CD4-positive, alpha-beta T cell (primary cell): ENCODE measurements around the gene PGBD5. TPM values are rescaled to one million over a fixed set of nuclear protein-coding genes. Genes with fewer than 3 reads are reported as not detected.

Source experiments
- ATAC-seq: fragments of 200-7000 bp; cut with Tn5 transposase; one replicate; pipeline ENCODE4 v1.10.0; 2022; ENCODE audit warnings: mild to moderate bottlenecking; ENCODE audit not compliant: poor library complexity
- CTCF ChIA-PET: fragments of 350-600 bp; sonication (Branson Sonifier 250); formaldehyde crosslinking; loops from one replicate; lab custom pipeline; 2021; ENCODE audit warnings: antibody characterized with exemption, inconsistent platforms; lab: Charles Lee
- POLR2A ChIA-PET: fragments of 350-600 bp; sonication (Branson Sonifier 250); formaldehyde crosslinking; loops from one replicate; lab custom pipeline; 2021; ENCODE audit warnings: antibody characterized with exemption, inconsistent platforms; lab: Charles Lee
- DNase-seq, 14 experiments: peaks; one replicate each; pipeline ENCODE4 v3.0.0-alpha.2; 2013 to 2020; ENCODE audit warnings: mixed read lengths in 2 of 14
- H3K27ac ChIP-seq, 2 donors: one replicate each; pipeline versions ENCODE4 v1.5.1 to v1.7.0; 2013; ENCODE audit warnings: low read length in 2 of 2, low read depth in 1 of 2, mild to moderate bottlenecking in 1 of 2
- H3K27me3 ChIP-seq, 2 experiments: 1 replicate in 1 of 2; 2 replicates in 1 of 2; pipeline versions ENCODE4 v1.6.1 to v1.7.0; 2013; ENCODE audit warnings: low read length in 2 of 2, control low read depth in 1 of 2, mild to moderate bottlenecking in 1 of 2, moderate library complexity in 1 of 2; ENCODE audit not compliant: insufficient read depth in 2 of 2, control insufficient read depth in 1 of 2
- H3K36me3 ChIP-seq: one replicate; pipeline ENCODE4 v1.6.1; 2013; ENCODE audit warnings: low read length, control low read depth; ENCODE audit not compliant: insufficient read depth
- H3K4me1 ChIP-seq: one replicate; pipeline ENCODE4 v1.6.1; 2013; ENCODE audit warnings: low read length, control low read depth; ENCODE audit not compliant: insufficient read depth
- H3K4me3 ChIP-seq: one replicate; pipeline ENCODE4 v1.5.1; 2013; ENCODE audit warnings: mild to moderate bottlenecking, low read length, moderate library complexity
- H3K9me3 ChIP-seq, 2 experiments: 1 replicate in 1 of 2; 2 replicates in 1 of 2; pipeline versions ENCODE4 v1.6.1 to v1.7.0; 2013; ENCODE audit warnings: low read length in 2 of 2, mild to moderate bottlenecking in 2 of 2, control low read depth in 1 of 2, moderate library complexity in 1 of 2; ENCODE audit not compliant: control insufficient read depth in 1 of 2, insufficient read depth in 1 of 2
- H3K27ac Mint-ChIP-seq: one replicate; pipeline ENCODE4 v1.8.0; 2020; ENCODE audit warnings: mixed read lengths
- H3K27me3 Mint-ChIP-seq: one replicate; pipeline ENCODE4 v1.8.0; 2021; ENCODE audit warnings: mixed read lengths
- H3K36me3 Mint-ChIP-seq: one replicate; pipeline ENCODE4 v1.8.0; 2021; ENCODE audit warnings: low read depth, mixed read lengths
- H3K4me1 Mint-ChIP-seq: one replicate; pipeline ENCODE4 v1.8.0; 2021; ENCODE audit warnings: low read depth, mixed read lengths
- H3K4me3 Mint-ChIP-seq: one replicate; pipeline ENCODE4 v1.8.0; 2020; ENCODE audit warnings: mild to moderate bottlenecking, mixed read lengths
- H3K9me3 Mint-ChIP-seq: one replicate; pipeline ENCODE4 v1.8.0; 2020; ENCODE audit warnings: mixed read lengths
- intact Hi-C, 2 experiments: fragments of 100-400 bp; cut with DNase I in 1 of 2; cut with micrococcal nuclease in 1 of 2; formaldehyde crosslinking; loops; one replicate each; pipeline versions ENCODE4 v1.15.1 to v1.9.0; 2023 to 2025; cut with DNase I, micrococcal nuclease
- total RNA-seq, 174 experiments: library from RNA in 2 of 174; stranded (reverse) in 2 of 174; gene quantifications; one replicate each; pipeline ENCODE4 v1.2.3 and lab custom pipeline; 2021 to 2026
- TF ChIP-seq, protein P1 (sequence below): fragments of 200-600 bp; IDR thresholded peaks from one replicate; pipeline ENCODE4 v1.8.0; 2022; ENCODE audit warnings: antibody characterized with exemption, mild to moderate bottlenecking

The PGBD5 gene
- total RNA-seq, 2 experiments from 2014 or later: not detected

DNA sequence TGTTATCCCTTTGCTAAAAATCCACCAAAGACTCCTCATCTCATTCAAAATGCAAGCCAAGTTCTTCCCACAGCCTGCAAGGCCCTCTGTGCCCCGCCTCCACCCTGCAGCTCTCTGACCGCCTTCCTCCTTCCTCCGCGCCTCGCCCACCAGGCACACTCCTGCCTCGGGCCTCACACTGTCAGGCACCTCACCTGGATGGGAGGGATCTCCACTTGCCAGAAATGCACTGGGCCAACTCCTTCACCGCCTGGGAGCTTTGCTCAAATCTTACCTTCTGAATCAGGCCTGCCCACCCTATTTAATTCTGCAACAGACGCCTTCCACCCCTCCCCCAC lies 26.2 kb downstream of the PGBD5 start:
- Histone ChIP-seq H3K36me3 (no peaks in the 10 kb centered on the region), H3K4me3 (no peak overlapping the region), H3K4me1 (no peaks in the 10 kb centered on the region), H3K27me3 (peaks cover 0 to 15% of the 10 kb centered on the region in 2 experiments), H3K27ac (no peak overlapping the region), H3K9me3 (no peaks in the 10 kb centered on the region)
- DNase-seq (no peak), ATAC-seq (no peak)
- no peak overlapping the region for H3K4me3 Mint-ChIP-seq
- no peaks in the 10 kb centered on the region for H3K9me3 Mint-ChIP-seq
- TF ChIP-seq, protein P1, sequence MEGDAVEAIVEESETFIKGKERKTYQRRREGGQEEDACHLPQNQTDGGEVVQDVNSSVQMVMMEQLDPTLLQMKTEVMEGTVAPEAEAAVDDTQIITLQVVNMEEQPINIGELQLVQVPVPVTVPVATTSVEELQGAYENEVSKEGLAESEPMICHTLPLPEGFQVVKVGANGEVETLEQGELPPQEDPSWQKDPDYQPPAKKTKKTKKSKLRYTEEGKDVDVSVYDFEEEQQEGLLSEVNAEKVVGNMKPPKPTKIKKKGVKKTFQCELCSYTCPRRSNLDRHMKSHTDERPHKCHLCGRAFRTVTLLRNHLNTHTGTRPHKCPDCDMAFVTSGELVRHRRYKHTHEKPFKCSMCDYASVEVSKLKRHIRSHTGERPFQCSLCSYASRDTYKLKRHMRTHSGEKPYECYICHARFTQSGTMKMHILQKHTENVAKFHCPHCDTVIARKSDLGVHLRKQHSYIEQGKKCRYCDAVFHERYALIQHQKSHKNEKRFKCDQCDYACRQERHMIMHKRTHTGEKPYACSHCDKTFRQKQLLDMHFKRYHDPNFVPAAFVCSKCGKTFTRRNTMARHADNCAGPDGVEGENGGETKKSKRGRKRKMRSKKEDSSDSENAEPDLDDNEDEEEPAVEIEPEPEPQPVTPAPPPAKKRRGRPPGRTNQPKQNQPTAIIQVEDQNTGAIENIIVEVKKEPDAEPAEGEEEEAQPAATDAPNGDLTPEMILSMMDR: no peak
- POLR2A ChIA-PET: no interaction called here
- no peak overlapping the region for H3K27ac Mint-ChIP-seq
- H3K36me3 Mint-ChIP-seq: no peaks in the 10 kb centered on the region
- H3K4me1 Mint-ChIP-seq: no peaks in the 10 kb centered on the region
- CTCF ChIA-PET: no interaction called here
- intact Hi-C loops: no loop called here
- H3K27me3 Mint-ChIP-seq: peaks cover 60% of the 10 kb centered on the region

DNA sequence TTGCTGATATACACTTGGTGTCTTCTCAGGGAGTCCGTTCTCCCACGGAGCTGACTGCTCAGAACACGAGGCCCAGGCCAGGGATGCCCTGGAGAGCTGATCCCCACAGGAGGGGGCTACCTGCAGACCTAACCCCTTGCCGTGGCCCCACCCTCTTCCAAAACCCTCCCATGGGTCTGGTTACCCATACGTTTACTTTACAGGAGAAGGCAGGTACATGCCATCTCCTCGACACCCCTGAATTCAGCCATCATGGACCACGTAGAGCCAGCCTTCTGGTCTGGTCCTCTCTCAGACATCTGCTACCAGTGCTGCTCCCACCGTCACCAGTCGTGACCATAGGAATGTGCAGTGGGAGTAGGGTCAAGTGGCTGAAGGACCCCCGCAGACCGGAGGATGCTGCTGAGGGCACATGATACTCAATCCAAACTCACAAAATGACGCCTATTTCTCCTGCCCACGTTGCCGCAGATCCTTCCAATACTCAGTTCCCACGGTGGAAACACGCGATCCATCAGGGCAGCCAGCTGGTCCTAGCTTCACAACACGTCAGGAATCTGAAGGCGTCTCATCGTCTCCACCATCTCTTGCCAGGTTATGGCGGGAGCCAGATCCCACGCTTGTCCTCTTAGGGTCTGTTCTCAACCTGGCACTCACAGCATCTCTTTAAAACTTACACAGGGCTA lies 26.7 kb downstream of the PGBD5 start:
- peaks cover 60% of the 10 kb centered on the region for H3K27me3 Mint-ChIP-seq

DNA sequence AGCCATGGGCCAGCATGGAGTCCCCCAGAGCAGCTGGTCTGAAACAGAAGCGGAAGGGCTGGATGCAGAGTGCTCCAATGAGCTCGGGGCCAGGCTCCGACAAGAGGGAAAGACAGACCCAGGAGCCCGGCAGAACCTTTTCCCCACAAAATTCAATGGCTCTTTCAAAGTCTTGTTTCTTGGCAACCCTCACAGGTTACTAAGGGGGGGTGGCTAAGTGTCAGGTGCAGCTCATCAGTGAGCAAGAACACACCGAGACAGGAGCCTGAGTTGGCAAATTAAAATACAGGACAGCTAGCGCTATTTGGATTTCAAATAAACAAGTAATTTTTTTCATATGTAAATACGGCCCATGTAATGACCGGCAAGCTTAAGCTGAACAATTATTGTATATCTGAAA lies 27.3 kb downstream of the PGBD5 start:
- no peak overlapping the region for H3K4me3 ChIP-seq
- no peak overlapping the region for H3K27ac ChIP-seq
- no peak overlapping the region for H3K27ac Mint-ChIP-seq
- ChIA-PET CTCF (no interaction called here), POLR2A (no interaction called here)
- H3K27me3 Mint-ChIP-seq: peaks cover 57% of the 10 kb centered on the region
- DNase-seq (no peak), ATAC-seq (no peak)
- no peaks in the 10 kb centered on the region for H3K4me1 Mint-ChIP-seq
- no peaks in the 10 kb centered on the region for H3K36me3 ChIP-seq
- peaks cover 0 to 3% of the 10 kb centered on the region in 2 experiments for H3K9me3 ChIP-seq
- peaks cover 0 to 12% of the 10 kb centered on the region in 2 experiments for H3K27me3 ChIP-seq
- no peak overlapping the region for H3K4me3 Mint-ChIP-seq
- H3K36me3 Mint-ChIP-seq: no peaks in the 10 kb centered on the region
- no peaks in the 10 kb centered on the region for H3K4me1 ChIP-seq
- intact Hi-C loops: no loop called here
- TF ChIP-seq, protein P1: no peak
- no peaks in the 10 kb centered on the region for H3K9me3 Mint-ChIP-seq

More for the DNA sequence above, 26.7 kb downstream of the PGBD5 start:
- intact Hi-C loops: no loop called here
- Histone ChIP-seq H3K36me3 (no peaks in the 10 kb centered on the region), H3K27me3 (peaks cover 0 to 15% of the 10 kb centered on the region in 2 experiments), H3K9me3 (no peaks in the 10 kb centered on the region), H3K27ac (no peak overlapping the region), H3K4me1 (no peaks in the 10 kb centered on the region), H3K4me3 (no peak overlapping the region)
- Mint-ChIP-seq H3K36me3 (no peaks in the 10 kb centered on the region), H3K27ac (no peak overlapping the region), H3K4me3 (no peak overlapping the region), H3K4me1 (no peaks in the 10 kb centered on the region), H3K9me3 (no peaks in the 10 kb centered on the region)
- DNase-seq (no peak), ATAC-seq (no peak)
- ChIA-PET POLR2A (no interaction called here), CTCF (no interaction called here)
- TF ChIP-seq, protein P1: no peak
